AG09319 (cell line): Measurements from ENCODE around the gene VWC2L.

ENCODE experiments used
- DNase-seq: peaks from one replicate; pipeline ENCODE4 v3.0.0-alpha.2; 2010; ENCODE audit warnings: low read depth; ENCODE audit errors: extremely low read depth
- TF ChIP-seq, protein P1 (sequence below): IDR thresholded peaks from 2 replicates; pipeline ENCODE4 v1.5.1; 2011; ENCODE audit warnings: low read depth, mild to moderate bottlenecking, inconsistent platforms, low read length, moderate library complexity

VWC2L gene

DNA sequence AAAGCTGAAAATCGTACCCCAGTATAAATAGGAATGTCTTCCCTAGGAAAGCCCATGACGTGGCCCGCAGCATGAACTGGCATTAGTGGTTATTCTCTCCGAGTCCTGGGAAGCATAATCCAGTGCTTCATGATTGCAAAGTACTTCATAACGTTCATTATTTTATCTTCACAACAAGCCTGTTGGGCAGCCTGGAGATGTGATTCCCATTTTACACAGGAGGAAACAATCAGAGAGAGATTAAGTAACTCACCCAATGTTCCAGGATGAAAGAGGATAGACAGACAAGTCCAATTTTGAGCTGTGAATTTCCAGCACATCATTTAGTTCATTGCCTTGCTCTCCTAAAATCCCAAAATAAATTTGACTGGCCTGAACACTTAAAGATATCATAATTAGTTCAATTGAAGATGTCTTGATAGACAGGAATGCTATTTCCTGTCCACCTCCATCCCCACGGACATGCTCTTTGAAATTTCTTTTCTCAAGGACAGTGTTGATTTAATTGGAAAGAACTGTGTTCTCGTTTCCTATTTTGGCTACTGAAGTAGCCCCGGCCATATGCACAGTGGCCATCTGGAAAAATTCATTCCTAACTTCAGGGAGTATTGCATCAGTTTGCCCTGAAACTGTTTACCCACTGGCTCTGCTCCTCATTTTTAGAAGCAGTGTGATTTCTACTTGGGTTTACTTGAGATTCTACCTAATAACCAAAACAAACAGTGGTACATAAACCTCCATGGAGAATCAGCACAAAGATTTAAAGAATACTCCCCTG is 93.9 kb downstream of the VWC2L start:
- no peak for DNase-seq
- TF ChIP-seq, protein P1, sequence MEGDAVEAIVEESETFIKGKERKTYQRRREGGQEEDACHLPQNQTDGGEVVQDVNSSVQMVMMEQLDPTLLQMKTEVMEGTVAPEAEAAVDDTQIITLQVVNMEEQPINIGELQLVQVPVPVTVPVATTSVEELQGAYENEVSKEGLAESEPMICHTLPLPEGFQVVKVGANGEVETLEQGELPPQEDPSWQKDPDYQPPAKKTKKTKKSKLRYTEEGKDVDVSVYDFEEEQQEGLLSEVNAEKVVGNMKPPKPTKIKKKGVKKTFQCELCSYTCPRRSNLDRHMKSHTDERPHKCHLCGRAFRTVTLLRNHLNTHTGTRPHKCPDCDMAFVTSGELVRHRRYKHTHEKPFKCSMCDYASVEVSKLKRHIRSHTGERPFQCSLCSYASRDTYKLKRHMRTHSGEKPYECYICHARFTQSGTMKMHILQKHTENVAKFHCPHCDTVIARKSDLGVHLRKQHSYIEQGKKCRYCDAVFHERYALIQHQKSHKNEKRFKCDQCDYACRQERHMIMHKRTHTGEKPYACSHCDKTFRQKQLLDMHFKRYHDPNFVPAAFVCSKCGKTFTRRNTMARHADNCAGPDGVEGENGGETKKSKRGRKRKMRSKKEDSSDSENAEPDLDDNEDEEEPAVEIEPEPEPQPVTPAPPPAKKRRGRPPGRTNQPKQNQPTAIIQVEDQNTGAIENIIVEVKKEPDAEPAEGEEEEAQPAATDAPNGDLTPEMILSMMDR, result no peak

DNA sequence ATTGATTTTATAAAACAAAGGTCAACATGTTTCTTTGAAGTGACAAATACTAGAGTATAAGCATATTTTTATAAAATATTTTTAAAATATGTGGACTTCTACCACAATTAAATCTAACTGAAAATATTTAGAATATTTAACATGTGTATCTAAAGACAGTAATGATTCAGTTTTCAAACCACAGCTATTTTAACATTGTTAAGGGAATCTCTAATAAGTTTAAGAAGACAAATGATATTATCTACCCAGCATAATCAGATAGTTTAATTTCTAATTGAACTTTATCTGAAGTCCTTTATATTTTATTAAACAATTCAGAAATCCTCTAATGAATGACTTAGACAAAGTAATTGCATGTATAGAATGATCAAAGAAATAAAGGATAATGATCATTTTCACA is 96.2 kb downstream of the VWC2L start:
- DNase-seq, result no peak
- TF ChIP-seq, protein P1, result no peak

DNA sequence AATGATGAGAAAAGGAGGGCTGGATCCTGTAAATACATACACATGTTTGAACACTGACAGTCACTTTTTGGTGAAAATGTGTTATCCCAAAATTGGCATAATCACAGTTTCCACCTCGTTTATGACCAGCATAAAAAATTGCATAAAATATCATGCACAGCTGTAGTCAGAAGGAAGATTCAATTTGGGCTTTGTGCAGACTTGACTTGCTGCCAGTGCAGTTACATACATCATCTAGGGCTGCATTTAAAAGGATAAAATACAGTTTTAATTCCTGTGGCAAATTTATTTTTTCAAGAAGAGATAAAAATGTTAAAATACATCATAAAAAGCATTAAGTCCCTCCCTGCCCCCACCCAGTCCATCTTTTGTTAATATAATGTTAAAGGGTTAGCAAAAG is 103.8 kb downstream of the VWC2L start:
- TF ChIP-seq, protein P1, result no peak
- DNase-seq, result no peak

DNA sequence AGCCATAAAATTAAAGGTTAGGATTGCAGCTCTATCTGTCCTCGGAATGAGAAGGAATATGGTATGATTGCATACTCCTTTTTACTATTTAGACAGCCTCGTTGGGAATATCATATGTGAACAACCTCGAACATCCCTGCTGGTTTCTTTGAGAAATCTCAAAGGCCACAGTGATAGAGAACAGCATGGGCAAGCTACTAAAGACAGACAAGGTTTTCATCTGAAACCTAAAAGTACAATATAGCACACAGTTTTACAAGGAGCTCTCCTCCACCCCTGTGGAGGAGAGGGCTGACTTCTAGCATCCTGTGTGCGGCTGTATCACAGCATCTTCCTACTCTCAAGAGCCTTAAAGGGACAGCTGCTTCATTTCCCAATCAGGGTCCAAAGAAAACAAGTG is 104.3 kb downstream of the VWC2L start:
- TF ChIP-seq, protein P1, result no peak
- DNase-seq, result no peak

DNA sequence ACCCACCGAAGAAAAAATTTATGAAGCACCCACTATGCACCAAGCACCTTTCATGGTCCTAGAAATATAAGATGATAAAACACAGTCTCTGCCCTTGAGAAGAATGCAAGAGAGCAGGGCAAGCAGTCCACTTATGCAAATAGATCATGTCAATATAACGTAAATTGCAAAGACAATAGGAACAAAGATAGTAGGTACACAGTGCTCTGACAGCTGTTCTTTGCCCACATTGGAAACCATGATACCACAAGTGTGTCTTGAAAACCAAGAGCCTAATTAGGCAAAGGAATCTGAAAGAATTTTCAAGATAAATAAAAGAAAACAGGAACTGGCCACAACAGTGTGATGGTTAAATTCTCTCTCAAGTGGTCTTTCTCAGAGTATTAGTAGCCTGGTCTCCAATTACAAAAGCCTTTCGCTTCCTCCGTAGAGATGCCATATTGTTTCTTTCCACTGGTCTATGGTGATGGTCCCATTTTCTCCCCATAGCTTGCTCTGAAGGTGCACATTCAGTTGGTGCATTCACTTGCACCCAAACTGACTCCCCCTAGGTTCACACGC is 108.5 kb downstream of the VWC2L start:
- TF ChIP-seq, protein P1, result no peak
- no peak for DNase-seq

DNA sequence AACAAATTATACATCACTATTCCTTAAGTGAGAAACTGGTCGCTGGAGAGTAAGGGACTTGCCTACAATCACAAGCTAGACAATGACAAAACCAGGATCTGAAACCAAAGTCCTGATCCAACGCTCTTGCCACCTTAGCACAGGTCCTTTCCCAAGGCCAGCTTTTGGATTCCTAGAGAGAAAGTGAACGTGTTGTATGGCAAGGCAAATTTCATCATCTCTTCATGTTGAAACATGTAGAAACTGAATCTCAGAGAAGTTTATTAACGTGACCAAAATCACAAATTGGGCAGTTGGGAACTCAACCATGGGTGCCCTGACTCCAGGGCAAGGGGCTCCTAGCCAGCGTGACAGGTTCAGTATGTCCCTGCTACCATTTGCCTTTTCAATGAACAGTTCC is 118.2 kb downstream of the VWC2L start:
- TF ChIP-seq, protein P1, result no peak
- DNase-seq, result no peak

DNA sequence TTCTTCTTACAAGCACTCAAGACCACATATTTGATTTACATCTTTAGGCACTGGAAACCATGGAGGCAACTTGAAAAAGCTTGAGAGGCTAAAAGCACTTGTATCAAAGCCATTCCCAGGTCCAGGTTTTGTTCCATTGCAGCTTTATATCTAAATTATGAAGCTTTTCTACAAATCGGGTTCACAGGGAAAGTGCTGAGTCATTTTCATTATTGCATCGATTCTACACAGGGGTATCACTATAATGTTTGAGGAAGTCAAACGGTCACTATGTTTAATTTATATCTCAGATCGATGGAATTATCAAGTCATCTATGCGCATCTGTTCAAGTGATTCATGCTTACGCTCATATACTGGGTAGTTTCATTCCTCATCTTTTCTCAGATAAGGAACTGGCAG is 118.7 kb downstream of the VWC2L start:
- DNase-seq, result no peak
- TF ChIP-seq, protein P1, result no peak
